Measurements from ENCODE around the gene BCAN.

The BCAN gene, protein sequence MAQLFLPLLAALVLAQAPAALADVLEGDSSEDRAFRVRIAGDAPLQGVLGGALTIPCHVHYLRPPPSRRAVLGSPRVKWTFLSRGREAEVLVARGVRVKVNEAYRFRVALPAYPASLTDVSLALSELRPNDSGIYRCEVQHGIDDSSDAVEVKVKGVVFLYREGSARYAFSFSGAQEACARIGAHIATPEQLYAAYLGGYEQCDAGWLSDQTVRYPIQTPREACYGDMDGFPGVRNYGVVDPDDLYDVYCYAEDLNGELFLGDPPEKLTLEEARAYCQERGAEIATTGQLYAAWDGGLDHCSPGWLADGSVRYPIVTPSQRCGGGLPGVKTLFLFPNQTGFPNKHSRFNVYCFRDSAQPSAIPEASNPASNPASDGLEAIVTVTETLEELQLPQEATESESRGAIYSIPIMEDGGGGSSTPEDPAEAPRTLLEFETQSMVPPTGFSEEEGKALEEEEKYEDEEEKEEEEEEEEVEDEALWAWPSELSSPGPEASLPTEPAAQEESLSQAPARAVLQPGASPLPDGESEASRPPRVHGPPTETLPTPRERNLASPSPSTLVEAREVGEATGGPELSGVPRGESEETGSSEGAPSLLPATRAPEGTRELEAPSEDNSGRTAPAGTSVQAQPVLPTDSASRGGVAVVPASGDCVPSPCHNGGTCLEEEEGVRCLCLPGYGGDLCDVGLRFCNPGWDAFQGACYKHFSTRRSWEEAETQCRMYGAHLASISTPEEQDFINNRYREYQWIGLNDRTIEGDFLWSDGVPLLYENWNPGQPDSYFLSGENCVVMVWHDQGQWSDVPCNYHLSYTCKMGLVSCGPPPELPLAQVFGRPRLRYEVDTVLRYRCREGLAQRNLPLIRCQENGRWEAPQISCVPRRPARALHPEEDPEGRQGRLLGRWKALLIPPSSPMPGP

DNA sequence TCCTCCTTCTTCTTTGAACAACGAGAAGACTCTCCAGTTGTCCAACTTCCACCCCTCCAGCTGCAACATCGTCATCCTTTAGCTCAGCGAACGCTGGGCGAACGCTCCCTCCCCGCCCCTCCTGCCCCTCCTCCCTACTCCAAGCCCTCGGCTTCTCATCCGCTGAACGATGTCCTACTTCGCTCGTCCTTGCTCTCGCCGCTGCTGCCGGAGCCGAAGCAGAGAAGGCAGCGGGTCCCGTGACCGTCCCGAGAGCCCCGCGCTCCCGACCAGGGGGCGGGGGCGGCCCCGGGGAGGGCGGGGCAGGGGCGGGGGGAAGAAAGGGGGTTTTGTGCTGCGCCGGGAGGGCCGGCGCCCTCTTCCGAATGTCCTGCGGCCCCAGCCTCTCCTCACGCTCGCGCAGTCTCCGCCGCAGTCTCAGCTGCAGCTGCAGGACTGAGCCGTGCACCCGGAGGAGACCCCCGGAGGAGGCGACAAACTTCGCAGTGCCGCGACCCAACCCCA, at the start of gene BCAN:
Gene BCAN (plus strand): TSS at position 357 of the 504 bp plus-strand sequence. CDS start 3,938 bp downstream, outside the sequence.
- Histone ChIP-seq H3K4me3 (replicated peaks; ENCODE audit: low read depth, low read length) (no peak within 1 kb of the TSS), H3K27me3 (replicated peaks; ENCODE audit: control insufficient read depth, insufficient read depth, low read length) (peaks cover 3% of the 10 kb centered on the region; the same call in 1 of the 2 replicates), H3K36me3 (ENCODE audit: control insufficient read depth, insufficient read depth, low read length) (no peaks in the 10 kb centered on the region; the same call in 1 of the 2 replicates)
- DNase-seq (ENCODE audit: extremely low read depth, insufficient read length): no peak
- TF ChIP-seq, protein P1, sequence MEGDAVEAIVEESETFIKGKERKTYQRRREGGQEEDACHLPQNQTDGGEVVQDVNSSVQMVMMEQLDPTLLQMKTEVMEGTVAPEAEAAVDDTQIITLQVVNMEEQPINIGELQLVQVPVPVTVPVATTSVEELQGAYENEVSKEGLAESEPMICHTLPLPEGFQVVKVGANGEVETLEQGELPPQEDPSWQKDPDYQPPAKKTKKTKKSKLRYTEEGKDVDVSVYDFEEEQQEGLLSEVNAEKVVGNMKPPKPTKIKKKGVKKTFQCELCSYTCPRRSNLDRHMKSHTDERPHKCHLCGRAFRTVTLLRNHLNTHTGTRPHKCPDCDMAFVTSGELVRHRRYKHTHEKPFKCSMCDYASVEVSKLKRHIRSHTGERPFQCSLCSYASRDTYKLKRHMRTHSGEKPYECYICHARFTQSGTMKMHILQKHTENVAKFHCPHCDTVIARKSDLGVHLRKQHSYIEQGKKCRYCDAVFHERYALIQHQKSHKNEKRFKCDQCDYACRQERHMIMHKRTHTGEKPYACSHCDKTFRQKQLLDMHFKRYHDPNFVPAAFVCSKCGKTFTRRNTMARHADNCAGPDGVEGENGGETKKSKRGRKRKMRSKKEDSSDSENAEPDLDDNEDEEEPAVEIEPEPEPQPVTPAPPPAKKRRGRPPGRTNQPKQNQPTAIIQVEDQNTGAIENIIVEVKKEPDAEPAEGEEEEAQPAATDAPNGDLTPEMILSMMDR (IDR thresholded peaks at IDR 0.05; ENCODE audit: insufficient read depth, low read length, poor library complexity, severe bottlenecking): no peak

DNA sequence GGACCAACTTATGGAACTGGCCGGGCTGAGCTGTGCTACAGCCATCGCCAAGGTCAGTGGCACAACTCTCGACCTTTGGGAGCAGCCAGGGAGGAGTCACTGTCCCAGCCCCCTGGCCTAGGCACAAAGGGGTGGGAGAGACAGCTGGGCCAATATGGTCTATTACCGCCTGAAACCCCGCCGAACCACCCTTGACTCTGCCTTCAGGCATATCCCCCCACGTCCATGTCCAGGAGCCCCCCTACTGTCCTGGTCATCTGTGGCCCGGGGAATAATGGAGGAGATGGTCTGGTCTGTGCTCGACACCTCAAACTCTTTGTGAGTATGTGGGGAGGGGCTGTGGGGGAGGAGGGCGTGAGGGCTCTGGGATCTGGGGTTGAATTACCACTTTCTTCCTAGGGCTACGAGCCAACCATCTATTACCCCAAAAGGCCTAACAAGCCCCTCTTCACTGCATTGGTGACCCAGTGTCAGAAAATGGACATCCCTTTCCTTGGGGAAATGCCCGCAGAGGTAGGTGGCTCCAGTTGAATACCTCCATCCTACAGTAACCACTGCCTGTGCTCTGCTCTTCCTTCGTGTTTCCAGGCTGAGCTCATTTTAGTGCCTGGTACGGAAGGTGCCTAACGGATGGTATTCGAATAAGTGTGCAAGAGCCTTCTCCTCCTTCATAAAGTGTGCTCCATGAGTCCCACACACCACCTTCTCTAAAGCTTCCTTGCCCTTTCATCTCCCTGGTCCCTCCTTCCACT, 49.6 kb upstream of the BCAN start:
- Histone ChIP-seq H3K27me3 (replicated peaks; ENCODE audit: control insufficient read depth, insufficient read depth, low read length) (no peaks in the 10 kb centered on the region), H3K36me3 (ENCODE audit: control insufficient read depth, insufficient read depth, low read length) (peaks cover 12% of the 10 kb centered on the region), H3K4me3 (replicated peaks; ENCODE audit: low read depth, low read length) (peak overlapping the region; percentile 77)
- DNase-seq (ENCODE audit: extremely low read depth, insufficient read length): no peak
- TF ChIP-seq, protein P1 (IDR thresholded peaks at IDR 0.05; ENCODE audit: insufficient read depth, low read length, poor library complexity, severe bottlenecking): no peak

DNA sequence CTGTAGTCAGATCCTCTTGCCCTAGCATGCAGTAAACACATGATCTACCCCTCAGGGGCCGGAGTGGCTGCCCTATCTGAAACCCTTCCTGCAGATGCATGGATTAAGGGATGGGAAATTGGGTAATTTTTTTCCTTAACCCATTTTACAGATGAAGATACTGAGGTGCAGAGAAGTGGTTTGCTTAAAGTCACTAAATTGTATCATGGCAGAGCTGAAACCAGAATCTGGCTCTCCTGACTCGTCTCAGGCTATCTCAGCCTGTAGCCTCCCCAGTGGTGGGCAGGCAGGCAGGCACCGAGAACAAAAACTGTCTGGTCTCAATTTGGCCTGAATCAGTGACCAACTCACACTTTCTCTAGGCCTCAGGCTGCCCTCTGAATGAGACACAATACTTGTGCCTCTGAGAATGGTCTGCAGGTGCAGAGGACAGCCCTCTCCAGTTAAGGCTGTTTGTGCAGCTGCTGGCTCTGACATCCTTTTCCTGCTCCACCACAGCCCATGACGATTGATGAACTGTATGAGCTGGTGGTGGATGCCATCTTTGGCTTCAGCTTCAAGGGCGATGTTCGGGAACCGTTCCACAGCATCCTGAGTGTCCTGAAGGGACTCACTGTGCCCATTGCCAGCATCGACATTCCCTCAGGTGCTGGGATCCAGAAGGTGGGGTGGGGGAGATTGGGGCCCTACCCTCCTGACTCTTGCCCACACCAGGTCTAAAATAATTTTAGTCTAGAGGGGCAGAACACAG, 48.8 kb upstream of the BCAN start:
- peaks cover 16% of the 10 kb centered on the region for H3K36me3 ChIP-seq (ENCODE audit: control insufficient read depth, insufficient read depth, low read length)
- no peak for DNase-seq (ENCODE audit: extremely low read depth, insufficient read length)

DNA sequence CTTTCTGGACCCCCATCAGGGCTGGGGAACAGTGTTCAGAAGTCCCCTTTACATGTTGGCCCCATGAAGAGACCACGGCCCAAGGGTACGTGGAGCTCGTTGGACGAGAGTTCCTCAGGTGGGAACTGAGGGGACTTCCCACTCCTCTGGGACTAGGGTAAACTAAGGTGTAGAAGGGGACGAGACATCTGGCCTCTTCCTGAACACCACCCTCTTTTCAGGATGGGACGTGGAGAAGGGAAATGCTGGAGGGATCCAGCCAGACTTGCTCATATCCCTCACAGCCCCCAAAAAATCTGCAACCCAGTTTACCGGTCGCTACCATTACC, 48.3 kb upstream of the BCAN start:
- Histone ChIP-seq H3K27me3 (replicated peaks; ENCODE audit: control insufficient read depth, insufficient read depth, low read length) (no peaks in the 10 kb centered on the region), H3K36me3 (ENCODE audit: control insufficient read depth, insufficient read depth, low read length) (peaks cover 20% of the 10 kb centered on the region), H3K4me3 (replicated peaks; ENCODE audit: low read depth, low read length) (no peak overlapping the region)
- TF ChIP-seq, protein P1 (IDR thresholded peaks at IDR 0.05; ENCODE audit: insufficient read depth, low read length, poor library complexity, severe bottlenecking): no peak
- no peak for DNase-seq (ENCODE audit: extremely low read depth, insufficient read length)

More for the DNA sequence above, 48.8 kb upstream of the BCAN start:
- Histone ChIP-seq H3K4me3 (replicated peaks; ENCODE audit: low read depth, low read length) (no peak overlapping the region), H3K27me3 (replicated peaks; ENCODE audit: control insufficient read depth, insufficient read depth, low read length) (no peaks in the 10 kb centered on the region)
- TF ChIP-seq, protein P1 (IDR thresholded peaks at IDR 0.05; ENCODE audit: insufficient read depth, low read length, poor library complexity, severe bottlenecking): no peak

DNA sequence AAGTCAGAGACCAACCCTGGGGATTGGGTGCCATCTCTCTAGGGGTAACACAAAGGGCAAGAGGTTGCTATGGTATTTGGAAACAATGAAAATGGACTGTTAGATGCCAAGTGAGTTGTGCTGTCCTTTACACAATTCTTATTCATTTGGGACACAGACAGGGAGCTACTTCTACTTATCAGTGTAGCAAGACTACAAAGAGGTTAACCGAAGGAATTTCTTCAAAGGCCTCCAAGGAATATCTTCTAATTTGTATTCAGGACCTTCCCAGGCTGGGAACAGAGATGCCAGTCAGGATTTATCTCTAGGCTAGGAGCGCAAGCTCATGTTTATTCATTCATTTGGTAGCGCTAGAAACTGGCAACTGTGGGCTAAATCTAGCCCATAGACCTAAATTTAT, 47.7 kb upstream of the BCAN start:
- no peak for DNase-seq (ENCODE audit: extremely low read depth, insufficient read length)
- H3K36me3 ChIP-seq (ENCODE audit: control insufficient read depth, insufficient read depth, low read length): peaks cover 20% of the 10 kb centered on the region

More for the DNA sequence above, 47.7 kb upstream of the BCAN start:
- no peaks in the 10 kb centered on the region for H3K27me3 ChIP-seq (replicated peaks; ENCODE audit: control insufficient read depth, insufficient read depth, low read length)
- H3K4me3 ChIP-seq (replicated peaks; ENCODE audit: low read depth, low read length): no peak overlapping the region
- TF ChIP-seq, protein P1 (IDR thresholded peaks at IDR 0.05; ENCODE audit: insufficient read depth, low read length, poor library complexity, severe bottlenecking): no peak

Data from GM06990 (cell line).